ENCODE measurements around the gene KAZN.

KAZN gene

DNA sequence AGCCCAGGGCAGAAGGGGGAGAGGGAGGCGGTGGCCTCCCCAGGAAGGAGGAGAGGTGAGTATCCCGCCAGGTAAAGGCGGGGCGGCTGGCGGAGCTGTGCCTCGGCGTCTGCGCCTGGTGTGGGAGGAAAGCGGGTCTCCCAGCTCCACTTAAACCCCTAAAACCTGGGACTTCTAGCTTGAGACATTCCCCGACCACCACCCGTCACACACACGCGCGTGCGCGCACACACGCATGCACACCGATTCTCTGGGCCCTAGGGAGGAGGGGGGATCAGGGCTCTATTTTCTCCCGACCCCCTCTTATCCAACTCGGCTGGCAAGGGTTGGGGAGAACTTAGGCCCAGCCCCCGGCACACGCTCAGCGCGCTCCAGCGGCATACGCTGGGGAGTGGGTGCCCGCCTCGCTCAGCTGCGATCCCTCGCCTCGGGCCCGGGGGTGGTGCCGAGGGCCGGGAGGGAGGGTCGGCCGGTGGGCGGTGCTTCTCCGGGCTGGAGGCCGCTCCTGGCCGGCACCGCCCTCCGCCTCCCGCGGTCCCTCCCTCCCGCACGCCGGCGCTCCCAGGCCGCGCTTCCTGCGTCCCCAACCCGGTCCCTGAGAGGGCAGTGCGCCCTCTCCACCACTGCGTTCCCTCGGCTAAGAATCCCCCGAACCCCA is 554.8 kb downstream of the KAZN start, which contains the start of gene TMEM51:
Gene TMEM51, plus strand, starts transcription at position 564 of the 658 bp plus-strand sequence. CDS start 61,341 bp downstream, outside the sequence.
- TF ChIP-seq CTCF (conservative IDR thresholded peaks at IDR 0.05; ENCODE audit: low read depth, low read length): no peak
- H3K4me3 ChIP-seq (ENCODE audit: low read depth, low read length): peak within 1 kb of the TSS; percentile 68
- DNase-seq (ENCODE audit: low read depth): peak; percentile 59

GRCh38 chr1:15153842-15154479 is 555.5 kb downstream of the KAZN start:
- peak; percentile 68 for TF ChIP-seq CTCF (conservative IDR thresholded peaks at IDR 0.05; ENCODE audit: low read depth, low read length)
- peak; percentile 62 for DNase-seq (ENCODE audit: low read depth)
- H3K4me3 ChIP-seq (ENCODE audit: low read depth, low read length): peak overlapping the region; percentile 68

- peak overlapping the region; percentile 68 for H3K4me3 ChIP-seq (ENCODE audit: low read depth, low read length)
- peak; percentile 43 for DNase-seq (ENCODE audit: low read depth)
- no peak for TF ChIP-seq CTCF (conservative IDR thresholded peaks at IDR 0.05; ENCODE audit: low read depth, low read length)
Measured at GRCh38 chr1:15154480-15155036, 556.1 kb downstream of the KAZN start.

DNA sequence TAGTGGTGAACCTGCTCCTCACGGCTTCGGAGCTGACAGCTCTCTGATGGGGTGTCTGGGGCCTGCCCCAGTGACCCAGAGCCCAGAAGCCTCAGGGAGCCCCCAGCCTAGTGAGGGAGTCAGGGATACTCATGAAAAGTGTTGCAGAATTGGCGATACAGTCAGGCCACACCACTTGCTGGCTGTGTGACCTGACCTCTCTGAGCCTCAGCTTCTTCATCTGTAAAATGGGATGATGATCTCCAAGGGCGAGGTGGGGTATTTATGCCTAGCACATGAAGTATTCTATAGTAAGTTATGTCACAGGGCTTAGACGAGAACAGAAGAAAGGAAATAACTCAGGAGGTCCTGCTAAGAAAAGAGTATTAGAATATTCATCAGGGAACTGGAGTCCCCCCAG is 556.7 kb downstream of the KAZN start:
- DNase-seq (ENCODE audit: low read depth): no peak
- no peak for TF ChIP-seq CTCF (conservative IDR thresholded peaks at IDR 0.05; ENCODE audit: low read depth, low read length)
- no peak overlapping the region for H3K4me3 ChIP-seq (ENCODE audit: low read depth, low read length)

DNA sequence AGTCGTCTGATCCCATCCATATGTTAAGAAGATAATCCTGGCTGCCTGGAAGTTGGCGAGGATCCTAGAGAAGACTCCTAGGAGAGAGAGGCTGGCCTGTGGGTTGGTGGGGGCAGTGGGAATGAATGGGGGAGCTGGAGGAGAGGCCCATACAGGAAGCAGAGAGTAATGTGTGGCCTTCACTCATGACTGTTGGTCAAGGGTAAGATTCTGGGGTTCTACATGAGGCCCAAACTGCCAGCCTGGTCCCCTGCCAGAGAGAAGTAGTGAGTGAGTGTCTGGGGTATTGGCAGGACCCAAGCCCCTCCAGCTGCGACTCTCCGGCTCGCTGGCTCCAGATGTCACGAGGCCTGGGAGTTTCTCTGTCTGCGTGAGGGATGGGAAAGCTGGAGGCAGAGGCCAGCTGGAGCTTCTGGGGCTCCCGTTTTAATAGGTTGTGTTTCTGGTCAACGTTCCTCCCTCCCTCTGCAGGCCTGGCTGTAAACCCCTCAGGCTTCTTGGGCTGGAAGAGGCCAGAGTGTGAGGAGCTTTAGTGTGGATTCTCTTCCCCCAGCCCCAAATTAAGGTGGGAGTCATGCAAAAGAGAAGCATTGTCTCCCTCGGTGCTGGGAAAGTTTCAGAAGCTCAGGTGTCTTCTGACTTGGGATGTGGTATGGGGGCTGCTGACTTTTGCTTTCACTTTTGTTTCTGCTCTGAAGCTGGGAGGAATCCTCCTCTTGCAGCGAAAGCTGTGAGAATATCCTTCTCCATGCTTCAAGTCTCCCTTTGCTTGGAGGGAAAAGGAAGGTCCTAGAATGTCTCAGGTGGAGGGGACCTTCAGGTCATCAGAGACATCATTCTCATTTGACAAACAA is 557.6 kb downstream of the KAZN start:
- no peak overlapping the region for H3K4me3 ChIP-seq (ENCODE audit: low read depth, low read length)
- no peak for TF ChIP-seq CTCF (conservative IDR thresholded peaks at IDR 0.05; ENCODE audit: low read depth, low read length)
- peak; percentile 44 for DNase-seq (ENCODE audit: low read depth)

- DNase-seq (ENCODE audit: low read depth): no peak
- no peak for TF ChIP-seq CTCF (conservative IDR thresholded peaks at IDR 0.05; ENCODE audit: low read depth, low read length)
- no peak overlapping the region for H3K4me3 ChIP-seq (ENCODE audit: low read depth, low read length)
Measured at GRCh38 chr1:15156807-15157380, 558.4 kb downstream of the KAZN start.

All from choroid plexus epithelial cell (primary cell).